ENCODE results near the gene CYFIP2. TPM values are rescaled to one million over a fixed set of nuclear protein-coding genes. Genes with fewer than 3 reads are reported as not detected.

The CYFIP2 gene
- 36.6 TPM for total RNA-seq
- long read RNA-seq, full-length matches to known transcripts = 10 of 28 reads
- long read RNA-seq, partial matches to known transcripts = 12 of 28 reads
- long read RNA-seq, other reads (novel, unspliced or antisense) = 6 of 28 reads

DNA sequence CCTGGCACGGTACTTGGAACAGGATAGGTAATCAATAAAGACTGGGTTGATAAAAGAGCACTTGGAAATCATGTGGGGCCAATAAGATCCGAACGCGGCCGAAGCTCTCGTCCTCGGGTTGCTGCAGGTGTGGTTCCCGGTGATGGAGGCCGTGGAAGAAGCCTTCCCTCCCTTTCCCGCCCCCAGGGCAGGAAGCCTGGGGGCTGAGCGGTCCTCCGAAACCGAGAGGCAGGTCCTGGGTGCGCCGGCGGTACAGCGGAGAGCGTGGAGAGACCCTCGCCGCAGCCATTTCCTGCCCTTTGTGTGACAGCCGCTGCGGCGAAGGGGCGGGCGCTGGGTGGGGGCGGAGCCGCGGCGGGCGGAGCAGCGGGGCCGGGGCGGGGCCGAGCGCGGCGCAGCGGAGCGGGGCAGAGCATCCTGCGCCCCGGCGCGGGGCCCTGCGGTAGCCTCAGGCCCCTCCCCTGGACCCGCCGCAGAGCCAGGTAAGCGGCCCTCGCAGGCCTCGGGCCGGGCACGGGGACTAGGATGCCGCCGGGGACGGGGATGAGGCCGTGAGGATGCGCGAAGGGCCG, at the start of gene CYFIP2:
Gene CYFIP2 (plus strand): TSS at position 410 of the 572 bp plus-strand sequence. CDS start 19,239 bp downstream, outside the sequence.
- Histone ChIP-seq H3K4me1 (peaks cover 47% of the 10 kb centered on the region), H3K36me3 (no peaks in the 10 kb centered on the region), H3K4me3 (peak within 1 kb of the TSS; percentile 68), H3K9me3 (no peaks in the 10 kb centered on the region), H3K27ac (peak within 1 kb of the TSS; percentile 82), H3K27me3 (ENCODE audit: low read depth) (no peaks in the 10 kb centered on the region)
- intact Hi-C loops (cut with DNase I) = no loop called here
- TF ChIP-seq, protein P1, sequence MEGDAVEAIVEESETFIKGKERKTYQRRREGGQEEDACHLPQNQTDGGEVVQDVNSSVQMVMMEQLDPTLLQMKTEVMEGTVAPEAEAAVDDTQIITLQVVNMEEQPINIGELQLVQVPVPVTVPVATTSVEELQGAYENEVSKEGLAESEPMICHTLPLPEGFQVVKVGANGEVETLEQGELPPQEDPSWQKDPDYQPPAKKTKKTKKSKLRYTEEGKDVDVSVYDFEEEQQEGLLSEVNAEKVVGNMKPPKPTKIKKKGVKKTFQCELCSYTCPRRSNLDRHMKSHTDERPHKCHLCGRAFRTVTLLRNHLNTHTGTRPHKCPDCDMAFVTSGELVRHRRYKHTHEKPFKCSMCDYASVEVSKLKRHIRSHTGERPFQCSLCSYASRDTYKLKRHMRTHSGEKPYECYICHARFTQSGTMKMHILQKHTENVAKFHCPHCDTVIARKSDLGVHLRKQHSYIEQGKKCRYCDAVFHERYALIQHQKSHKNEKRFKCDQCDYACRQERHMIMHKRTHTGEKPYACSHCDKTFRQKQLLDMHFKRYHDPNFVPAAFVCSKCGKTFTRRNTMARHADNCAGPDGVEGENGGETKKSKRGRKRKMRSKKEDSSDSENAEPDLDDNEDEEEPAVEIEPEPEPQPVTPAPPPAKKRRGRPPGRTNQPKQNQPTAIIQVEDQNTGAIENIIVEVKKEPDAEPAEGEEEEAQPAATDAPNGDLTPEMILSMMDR (IDR thresholded peaks at IDR 0.05) = no peak
- ATAC-seq (peak; percentile 91), DNase-seq (peak; percentile 83)

DNA sequence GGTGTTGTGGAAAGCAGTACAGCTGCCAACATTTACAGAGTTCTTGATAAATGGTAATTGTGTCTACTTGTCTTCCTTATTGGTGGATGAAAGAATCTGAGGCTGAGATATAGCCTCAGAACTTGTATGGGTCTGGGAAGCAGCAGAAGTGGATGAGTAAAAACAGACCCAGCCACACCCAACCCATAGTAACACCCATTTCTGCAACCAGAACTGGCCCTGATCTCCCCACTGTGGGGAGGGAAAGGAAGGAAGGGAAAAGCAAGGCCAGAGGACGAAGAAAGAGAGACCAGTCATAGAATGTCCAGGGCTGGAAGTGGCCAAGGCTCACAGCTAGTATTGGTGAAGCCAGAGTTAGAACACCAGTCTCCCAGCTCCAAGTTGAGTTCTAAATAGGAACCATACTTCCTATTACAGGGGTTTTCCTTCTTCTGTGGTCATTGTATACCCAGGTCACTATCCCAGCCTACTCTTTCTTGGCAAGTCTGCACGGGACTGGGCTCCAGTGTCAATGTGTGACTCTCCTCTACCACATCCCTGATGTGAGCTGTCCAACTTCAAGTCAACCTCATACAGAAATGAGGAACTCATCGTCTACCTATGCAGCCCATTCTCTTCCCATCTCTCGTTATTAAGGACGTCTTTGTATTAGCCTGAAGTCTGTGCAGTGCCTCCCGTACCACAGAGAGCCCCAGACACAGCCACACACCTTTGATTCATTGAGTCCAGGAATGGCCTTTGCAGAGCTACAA, 49.4 kb upstream of the CYFIP2 start:
- Histone ChIP-seq H3K4me1 (peaks cover 3% of the 10 kb centered on the region), H3K4me3 (no peak overlapping the region), H3K36me3 (no peaks in the 10 kb centered on the region), H3K9me3 (no peaks in the 10 kb centered on the region), H3K27ac (no peak overlapping the region), H3K27me3 (ENCODE audit: low read depth) (no peaks in the 10 kb centered on the region)
- intact Hi-C loops (cut with DNase I) = no loop called here
- TF ChIP-seq, protein P1 (IDR thresholded peaks at IDR 0.05) = no peak
- ATAC-seq = no peak
- no peak for DNase-seq

DNA sequence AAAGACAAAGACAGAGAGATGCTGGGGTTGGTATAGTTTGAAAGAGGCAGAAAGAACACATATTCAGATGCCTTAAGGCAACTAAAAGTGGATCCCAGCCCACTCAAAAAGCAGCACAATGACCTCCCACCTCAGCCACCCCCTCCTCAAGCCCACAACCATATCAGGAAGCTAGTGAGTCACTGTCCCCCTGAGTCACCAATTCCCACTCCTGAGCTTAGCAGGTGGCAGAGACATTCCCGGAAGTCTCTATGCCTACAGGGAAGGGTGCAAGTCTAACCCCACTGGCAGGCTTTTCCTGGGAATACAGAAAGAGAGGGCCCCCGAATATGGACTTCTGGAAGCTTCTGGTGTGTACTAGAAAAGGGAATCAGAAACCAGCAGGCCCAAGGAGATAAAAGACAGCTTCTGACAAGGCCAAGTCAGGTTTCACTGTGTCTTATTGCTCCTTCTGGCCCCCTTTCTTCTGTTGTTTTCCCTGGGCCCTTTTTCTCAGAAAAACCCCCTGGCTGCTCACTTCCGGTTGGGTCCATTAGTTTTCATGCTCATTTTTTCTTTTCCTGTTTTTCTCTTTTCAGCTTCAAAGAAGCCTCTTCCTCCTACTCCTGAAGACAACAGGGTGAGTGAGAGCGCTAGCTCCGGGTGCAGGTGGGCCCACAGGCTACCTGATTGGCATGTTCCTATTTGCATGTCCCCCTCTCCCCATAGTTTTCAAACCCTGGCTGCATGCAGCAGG, 48.5 kb upstream of the CYFIP2 start:
- ATAC-seq = no peak
- no peak overlapping the region for H3K4me3 ChIP-seq
- TF ChIP-seq, protein P1 (IDR thresholded peaks at IDR 0.05) = no peak
- intact Hi-C loops (cut with DNase I) = no loop called here
- DNase-seq = no peak
- no peaks in the 10 kb centered on the region for H3K27me3 ChIP-seq (ENCODE audit: low read depth)
- H3K36me3 ChIP-seq = no peaks in the 10 kb centered on the region
- H3K9me3 ChIP-seq = no peaks in the 10 kb centered on the region
- no peaks in the 10 kb centered on the region for H3K4me1 ChIP-seq
- no peak overlapping the region for H3K27ac ChIP-seq

DNA sequence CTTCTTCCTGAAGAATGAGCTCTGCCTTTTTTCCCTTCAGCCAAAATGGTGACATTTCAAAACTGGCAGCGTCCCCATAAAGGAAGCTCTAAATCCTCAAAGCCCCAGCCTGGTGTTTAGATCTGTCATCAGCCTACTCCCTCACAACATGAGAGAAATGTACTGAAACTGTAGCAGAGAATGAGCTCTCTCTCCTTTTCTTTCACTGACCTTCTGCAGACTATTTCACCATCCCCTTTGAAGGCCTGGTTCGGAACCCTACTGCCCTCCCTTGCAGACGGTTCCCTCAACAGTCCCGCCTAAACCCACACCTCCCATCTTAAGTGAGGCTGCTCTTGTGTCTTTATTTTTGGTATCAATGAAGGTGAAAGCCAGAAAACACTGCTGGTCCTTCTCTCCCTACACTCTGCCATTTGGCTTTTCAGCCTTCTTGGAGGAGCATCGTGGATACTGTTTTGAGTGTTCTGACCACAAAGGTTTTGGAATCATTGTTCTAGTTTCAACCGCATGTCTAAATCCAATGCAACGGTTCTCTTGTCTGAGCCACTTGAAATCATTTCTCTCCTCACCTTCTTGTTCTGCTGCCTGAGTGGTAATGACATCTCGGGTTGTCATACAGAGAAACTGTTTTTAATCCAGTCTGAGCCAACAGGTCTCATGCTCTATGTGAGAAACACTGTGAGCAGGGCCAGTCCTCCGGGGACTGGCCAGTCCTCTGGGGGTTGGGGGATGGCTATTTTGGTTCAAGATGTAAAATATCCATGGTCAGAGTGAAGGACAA, 46.2 kb upstream of the CYFIP2 start:
- no peaks in the 10 kb centered on the region for H3K9me3 ChIP-seq
- H3K27me3 ChIP-seq (ENCODE audit: low read depth) = no peaks in the 10 kb centered on the region
- H3K4me3 ChIP-seq = no peak overlapping the region
- DNase-seq (no peak), ATAC-seq (peak in 1 of 2 donors; percentile 41)
- no peaks in the 10 kb centered on the region for H3K36me3 ChIP-seq
- no peak overlapping the region for H3K27ac ChIP-seq
- H3K4me1 ChIP-seq = peaks cover 6% of the 10 kb centered on the region
- TF ChIP-seq, protein P1 (IDR thresholded peaks at IDR 0.05) = no peak
- intact Hi-C loops (cut with DNase I) = no loop called here

DNA sequence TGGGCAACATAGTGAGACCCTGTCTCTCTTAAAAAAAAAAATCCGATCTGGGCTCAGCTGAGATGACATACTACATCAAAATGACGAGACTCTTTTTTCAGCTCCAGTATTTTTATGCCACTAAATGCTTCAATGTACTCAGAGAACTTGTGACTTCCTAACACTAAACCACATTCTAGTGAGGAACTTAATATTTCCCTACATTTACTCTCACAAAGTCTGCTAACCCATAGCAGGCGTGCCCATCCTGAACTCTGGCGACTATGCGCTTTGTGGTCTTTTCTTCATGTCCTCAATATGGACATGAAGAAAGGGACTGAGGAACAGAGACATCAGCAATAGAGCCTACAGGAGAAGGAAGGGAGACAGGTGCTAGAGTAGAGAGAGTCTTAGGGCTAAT, 44.0 kb upstream of the CYFIP2 start:
- TF ChIP-seq, protein P1 (IDR thresholded peaks at IDR 0.05) = no peak
- intact Hi-C loops (cut with DNase I) = no loop called here

More for the DNA sequence above, 44.0 kb upstream of the CYFIP2 start:
- Histone ChIP-seq H3K9me3 (no peaks in the 10 kb centered on the region), H3K27me3 (ENCODE audit: low read depth) (no peaks in the 10 kb centered on the region), H3K27ac (no peak overlapping the region), H3K4me1 (peaks cover 6% of the 10 kb centered on the region), H3K36me3 (no peaks in the 10 kb centered on the region), H3K4me3 (no peak overlapping the region)
- ATAC-seq = no peak
- DNase-seq = no peak

All from lower lobe of right lung (tissue), 2 donors.